Peyer's patch (tissue), 4 donors: Measurements from ENCODE around the gene POU4F2. TPM values are rescaled to one million over a fixed set of nuclear protein-coding genes. Genes with fewer than 3 reads are reported as not detected.

Source experiments
- DNase-seq, 3 donors: peaks; one replicate each; pipeline ENCODE4 v3.0.0-alpha.2; 2017 to 2019
- H3K27ac ChIP-seq, 4 donors: fragments of 200-600 bp; sonication (generic); one replicate each; pipeline ENCODE4 v1.5.1; 2016 to 2019
- H3K27me3 ChIP-seq, 2 donors: fragments of 200-600 bp; sonication (generic); one replicate each; pipeline ENCODE4 v1.5.1; 2019
- H3K36me3 ChIP-seq, 3 donors: fragments of 200-600 bp; sonication (generic); one replicate each; pipeline ENCODE4 v1.5.1; 2016 to 2019
- H3K4me1 ChIP-seq, 4 donors: fragments of 200-600 bp; sonication (generic); one replicate each; pipeline ENCODE4 v1.5.1; 2016 to 2019
- H3K4me3 ChIP-seq, 4 donors: fragments of 200-600 bp; sonication (generic); 1 replicate in 3 of 4; 2 replicates in 1 of 4; pipeline ENCODE4 v1.5.1; 2016 to 2019; ENCODE audit warnings: mild to moderate bottlenecking in 1 of 4
- H3K9me3 ChIP-seq, 4 donors: fragments of 200-600 bp; sonication (generic); one replicate each; pipeline ENCODE4 v1.5.1; 2016 to 2019; ENCODE audit warnings: mild to moderate bottlenecking in 1 of 4
- CTCF ChIP-seq, 6 experiments: fragments of 450-650 bp in 4 of 6; fragments of 200-600 bp in 2 of 6; sonication (generic) in 1 of 6; IDR thresholded peaks; one replicate each; pipeline ENCODE4 v1.5.1; 2017 to 2019; ENCODE audit warnings: antibody characterized with exemption in 6 of 6, mild to moderate bottlenecking in 3 of 6, moderate library complexity in 1 of 6
- POLR2A ChIP-seq, 2 donors: fragments of 450-650 bp; IDR thresholded peaks; one replicate each; pipeline ENCODE4 v1.5.1; 2017; ENCODE audit warnings: antibody characterized with exemption in 2 of 2, mild to moderate bottlenecking in 2 of 2, moderate library complexity in 2 of 2
- total RNA-seq, 4 donors: library from RNA; depleted of rRNA; stranded (reverse); fragments of >200 nt; gene quantifications; one replicate each; pipeline ENCODE4 v1.1.0, GENCODE V29; 2016

Gene POU4F2
- not detected for total RNA-seq

GRCh38 chr4:146638786-146639505, at the start of gene POU4F2:
Gene POU4F2, plus strand, starts transcription at chr4:146638893. Its CDS starts 248 bp downstream, at chr4:146639141.
- H3K4me1 ChIP-seq: peaks cover 0 to 20% (median 0%) of the 10 kb centered on the region in 4 donors
- DNase-seq: no peak
- no peak within 1 kb of the TSS for H3K4me3 ChIP-seq
- no peaks in the 10 kb centered on the region for H3K9me3 ChIP-seq
- peaks cover 0 to 36% of the 10 kb centered on the region in 2 donors for H3K27me3 ChIP-seq
- H3K36me3 ChIP-seq: no peaks in the 10 kb centered on the region
- TF ChIP-seq POLR2A (IDR thresholded peaks at IDR 0.05) (no peak), CTCF (IDR thresholded peaks at IDR 0.05) (no peak)
- no peak within 1 kb of the TSS for H3K27ac ChIP-seq

GRCh38 chr4:146590801-146591200, 47.9 kb upstream of the POU4F2 start:
- H3K27me3 ChIP-seq: no peaks in the 10 kb centered on the region
- H3K4me3 ChIP-seq: no peak overlapping the region
- DNase-seq: no peak
- TF ChIP-seq CTCF (IDR thresholded peaks at IDR 0.05) (no peak), POLR2A (IDR thresholded peaks at IDR 0.05) (no peak)
- H3K36me3 ChIP-seq: no peaks in the 10 kb centered on the region
- no peak overlapping the region for H3K27ac ChIP-seq
- H3K9me3 ChIP-seq: no peaks in the 10 kb centered on the region
- H3K4me1 ChIP-seq: no peaks in the 10 kb centered on the region

- no peak overlapping the region for H3K4me3 ChIP-seq
- DNase-seq: no peak
- no peak overlapping the region for H3K27ac ChIP-seq
- no peaks in the 10 kb centered on the region for H3K9me3 ChIP-seq
- TF ChIP-seq POLR2A (IDR thresholded peaks at IDR 0.05): no peak
- no peaks in the 10 kb centered on the region for H3K27me3 ChIP-seq
- H3K4me1 ChIP-seq: no peaks in the 10 kb centered on the region
- no peaks in the 10 kb centered on the region for H3K36me3 ChIP-seq
Observed at GRCh38 chr4:146592019-146592418, 46.7 kb upstream of the POU4F2 start.

GRCh38 chr4:146632770-146633470, 5.8 kb upstream of the POU4F2 start:
- DNase-seq: no peak
- Histone ChIP-seq H3K9me3 (no peaks in the 10 kb centered on the region), H3K27ac (no peak overlapping the region), H3K4me1 (peaks cover 0 to 1% (median 0%) of the 10 kb centered on the region in 4 donors), H3K27me3 (peaks cover 0 to 15% of the 10 kb centered on the region in 2 donors), H3K4me3 (no peak overlapping the region), H3K36me3 (no peaks in the 10 kb centered on the region)
- TF ChIP-seq POLR2A (IDR thresholded peaks at IDR 0.05): no peak
- no peak for TF ChIP-seq CTCF (IDR thresholded peaks at IDR 0.05)

GRCh38 chr4:146633471-146633800, 5.3 kb upstream of the POU4F2 start:
- peaks cover 0 to 7% (median 0%) of the 10 kb centered on the region in 4 donors for H3K4me1 ChIP-seq
- DNase-seq: no peak
- no peaks in the 10 kb centered on the region for H3K36me3 ChIP-seq
- H3K27me3 ChIP-seq: peaks cover 0 to 21% of the 10 kb centered on the region in 2 donors
- H3K4me3 ChIP-seq: no peak overlapping the region
- TF ChIP-seq POLR2A (IDR thresholded peaks at IDR 0.05): no peak
- no peak for TF ChIP-seq CTCF (IDR thresholded peaks at IDR 0.05)
- H3K9me3 ChIP-seq: no peaks in the 10 kb centered on the region
- H3K27ac ChIP-seq: no peak overlapping the region

- peaks cover 0 to 27% of the 10 kb centered on the region in 2 donors for H3K27me3 ChIP-seq
- no peak for DNase-seq
- H3K4me1 ChIP-seq: peaks cover 0 to 20% (median 0%) of the 10 kb centered on the region in 4 donors
- TF ChIP-seq CTCF (IDR thresholded peaks at IDR 0.05) (no peak), POLR2A (IDR thresholded peaks at IDR 0.05) (no peak)
- no peaks in the 10 kb centered on the region for H3K36me3 ChIP-seq
- H3K4me3 ChIP-seq: no peak overlapping the region
- H3K9me3 ChIP-seq: no peaks in the 10 kb centered on the region
- H3K27ac ChIP-seq: no peak overlapping the region
Observed at GRCh38 chr4:146634825-146635224, 3.9 kb upstream of the POU4F2 start.
